ENCODE data around the gene NEK4. TPM values are rescaled to one million over a fixed set of nuclear protein-coding genes. Genes with fewer than 3 reads are reported as not detected.

The NEK4 gene
- polyA plus RNA-seq, 3 donors: 24.2 to 28.7 (median 27.3) TPM

DNA sequence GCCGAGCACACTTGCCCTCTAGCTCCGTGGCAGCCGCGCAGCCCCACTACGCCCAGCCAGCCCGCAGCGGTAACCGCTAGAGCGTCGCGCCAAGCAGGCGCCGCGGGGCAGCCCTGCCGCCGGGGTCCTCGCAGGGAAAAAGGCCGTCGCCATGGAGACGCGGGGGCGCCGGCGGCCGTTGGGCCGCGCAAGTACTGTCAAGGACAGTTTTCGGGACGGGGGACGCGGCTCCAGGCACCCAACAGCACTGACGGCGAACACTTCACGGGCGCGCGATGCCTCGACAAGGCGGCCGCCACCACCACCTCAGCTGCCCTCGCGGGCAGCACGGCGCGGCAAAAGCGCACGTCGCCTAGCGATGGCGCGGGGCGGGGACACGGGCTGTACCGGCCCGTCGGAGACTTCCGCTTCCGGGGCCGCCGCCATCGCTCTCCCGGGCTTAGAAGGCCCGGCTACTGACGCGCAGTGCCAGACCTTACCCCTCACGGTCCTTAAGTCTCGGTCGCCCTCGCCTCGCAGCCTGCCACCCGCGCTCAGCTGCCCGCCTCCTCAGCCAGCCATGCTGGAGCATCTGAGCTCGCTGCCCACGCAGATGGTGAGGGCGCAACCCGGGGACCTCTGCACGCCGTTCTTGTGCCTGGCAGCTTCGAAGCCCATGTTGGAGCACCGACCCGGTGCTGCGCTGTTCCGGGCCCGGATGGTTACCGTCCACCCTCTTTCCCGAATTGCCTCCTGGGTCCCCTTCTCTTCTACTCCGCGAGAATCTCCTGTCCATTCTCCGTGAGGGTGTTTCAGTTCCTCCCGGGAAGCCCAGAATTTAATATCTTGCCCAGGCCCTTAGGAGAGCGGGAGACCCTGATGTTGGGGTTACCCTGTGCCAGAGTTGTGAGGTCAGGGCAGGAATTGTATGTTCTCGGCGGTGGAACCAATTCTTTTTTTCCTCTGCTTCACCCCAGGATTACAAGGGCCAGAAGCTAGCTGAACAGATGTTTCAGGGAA, 64.8 kb downstream of the NEK4 start, which contains the start of the genes GLT8D1 and SPCS1:
GLT8D1 (minus strand) TSS at position 104 of the 999 bp plus-strand sequence. CDS start 5,331 bp downstream, outside the sequence.
SPCS1 (plus strand) TSS at position 419 of the 999 bp plus-strand sequence; CDS start at position 560, 141 bp downstream.
- DNase-seq (ENCODE audit: low read depth in 3 of 3, low spot score in 2 of 3): peak; percentile 80 to 81 (median 81)

DNA sequence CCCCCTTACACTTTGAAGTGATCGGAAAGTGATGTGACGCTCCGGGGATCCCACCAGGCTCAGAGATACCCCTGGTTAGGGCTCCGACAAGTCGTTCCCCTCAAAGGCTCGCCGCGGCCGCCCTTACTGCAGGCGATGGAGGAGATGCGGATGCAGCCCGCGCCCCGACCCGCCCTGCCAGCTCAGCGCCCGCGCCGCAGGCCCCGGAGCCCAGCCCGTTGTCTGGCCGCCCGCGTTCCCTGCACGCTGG, 65.4 kb downstream of the NEK4 start:
- no peak for DNase-seq (ENCODE audit: low read depth in 3 of 3, low spot score in 2 of 3)

DNA sequence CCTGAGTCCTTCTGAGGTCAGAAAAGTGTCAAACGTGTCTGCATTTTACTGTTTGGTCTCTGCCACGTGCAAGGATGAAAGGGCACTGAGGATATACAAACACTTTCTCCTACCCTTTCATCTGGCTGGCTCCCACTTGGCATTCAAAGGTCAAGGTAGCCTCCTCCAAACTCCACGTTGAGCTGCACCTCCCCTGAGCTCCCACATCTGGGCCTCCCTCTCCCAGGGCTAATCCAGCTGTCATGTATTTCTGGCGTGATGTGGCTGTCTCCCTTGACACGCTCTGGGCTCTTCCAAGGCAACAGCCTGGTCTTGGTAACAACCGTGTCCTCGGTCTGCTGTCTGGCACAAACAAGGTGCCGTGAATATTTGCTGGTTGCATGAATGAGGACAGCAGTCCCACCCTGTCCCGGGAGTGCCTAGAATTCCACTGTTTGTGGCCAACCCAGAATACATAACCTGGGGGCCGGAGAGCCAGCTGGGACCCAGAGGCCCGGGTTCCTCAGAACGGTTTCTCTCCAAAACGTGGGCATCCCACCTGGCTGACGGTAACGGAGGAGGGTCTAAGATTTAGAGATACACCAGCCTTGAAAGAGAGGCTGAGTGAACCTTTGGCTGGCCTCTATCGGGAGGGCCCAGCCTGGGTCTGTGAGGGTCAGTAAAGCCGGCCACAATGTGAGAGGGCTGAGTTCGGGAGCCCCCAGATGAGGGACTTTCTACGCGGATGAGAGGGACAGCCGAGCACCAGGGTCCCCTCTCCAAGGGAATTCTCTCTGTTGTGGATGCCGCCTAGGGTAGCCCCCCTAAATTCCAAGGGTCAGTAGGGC, 65.9 kb downstream of the NEK4 start:
- no peak for DNase-seq (ENCODE audit: low read depth in 3 of 3, low spot score in 2 of 3)

DNA sequence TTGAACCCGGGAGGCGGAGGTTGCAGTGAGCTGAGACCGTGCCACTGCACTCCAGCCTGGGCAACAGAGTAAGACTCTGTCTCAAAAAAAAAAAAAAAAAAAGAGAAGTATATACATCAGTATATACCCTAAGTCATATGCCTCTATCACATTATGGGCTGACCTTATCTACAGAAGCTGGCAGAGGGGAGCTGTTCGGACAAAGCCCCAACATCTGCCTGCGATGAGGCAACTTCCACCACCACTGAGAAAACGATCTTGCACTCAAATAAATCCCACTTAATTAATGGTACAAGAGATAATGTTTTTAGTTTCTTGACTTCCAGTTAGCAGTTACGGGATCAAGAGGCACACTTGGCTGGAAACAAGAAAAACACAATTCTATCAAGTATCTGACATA, 67.4 kb downstream of the NEK4 start:
- no peak for DNase-seq (ENCODE audit: low read depth in 3 of 3, low spot score in 2 of 3)

DNA sequence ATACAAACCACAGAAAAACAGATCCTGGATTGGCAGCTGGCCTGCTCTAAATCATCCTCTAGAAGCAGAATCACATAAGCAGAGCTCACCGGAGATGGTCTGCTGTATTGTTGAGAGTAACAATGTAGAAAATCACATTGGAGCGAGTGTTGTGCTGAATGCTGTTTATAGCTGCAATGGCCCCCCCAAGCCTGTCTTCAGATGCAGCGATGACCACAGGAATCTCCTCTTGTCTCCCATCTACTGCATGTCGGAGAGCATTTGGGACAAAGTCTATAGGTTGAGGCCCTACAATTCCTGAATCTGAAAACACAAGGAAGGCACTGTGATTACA, 73.1 kb downstream of the NEK4 start:
- DNase-seq (ENCODE audit: low read depth in 3 of 3, low spot score in 2 of 3): no peak

DNA sequence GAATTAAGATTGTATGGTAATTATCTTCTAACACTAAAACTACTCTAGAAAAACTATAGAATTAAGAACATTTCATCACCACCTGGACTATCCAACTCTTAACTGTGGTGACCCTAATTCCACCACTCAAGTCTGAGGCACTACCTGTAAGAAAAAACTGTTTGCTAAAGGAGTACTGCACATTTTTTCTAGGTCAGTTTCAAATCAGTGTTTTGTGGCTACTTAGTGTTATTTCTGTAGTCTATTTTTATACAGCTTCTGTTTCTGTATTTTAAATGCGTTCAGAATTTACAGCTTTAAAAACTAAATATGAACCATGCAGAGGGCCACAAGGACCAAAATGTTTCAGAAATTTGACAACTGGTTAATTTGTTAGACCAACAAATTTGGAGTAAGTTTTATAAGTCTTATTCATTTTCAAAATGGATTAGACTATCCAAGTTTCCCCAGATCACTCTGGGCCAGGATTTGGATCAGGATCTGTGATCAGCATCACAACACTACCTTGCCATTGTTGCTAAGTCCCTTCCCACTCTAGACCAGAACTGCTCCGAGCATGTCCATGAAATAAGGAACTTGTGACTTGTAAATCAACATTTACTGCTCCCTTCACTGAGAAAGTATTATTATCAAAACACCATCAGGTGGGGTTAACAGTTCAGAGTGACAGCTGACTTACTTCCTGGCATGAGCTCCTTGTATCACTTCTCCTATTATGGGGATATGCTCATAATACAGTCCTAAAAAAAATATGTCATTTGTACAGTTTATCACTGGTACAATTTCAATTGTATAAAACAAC, 73.7 kb downstream of the NEK4 start:
- no peak for DNase-seq (ENCODE audit: low read depth in 3 of 3, low spot score in 2 of 3)

DNA sequence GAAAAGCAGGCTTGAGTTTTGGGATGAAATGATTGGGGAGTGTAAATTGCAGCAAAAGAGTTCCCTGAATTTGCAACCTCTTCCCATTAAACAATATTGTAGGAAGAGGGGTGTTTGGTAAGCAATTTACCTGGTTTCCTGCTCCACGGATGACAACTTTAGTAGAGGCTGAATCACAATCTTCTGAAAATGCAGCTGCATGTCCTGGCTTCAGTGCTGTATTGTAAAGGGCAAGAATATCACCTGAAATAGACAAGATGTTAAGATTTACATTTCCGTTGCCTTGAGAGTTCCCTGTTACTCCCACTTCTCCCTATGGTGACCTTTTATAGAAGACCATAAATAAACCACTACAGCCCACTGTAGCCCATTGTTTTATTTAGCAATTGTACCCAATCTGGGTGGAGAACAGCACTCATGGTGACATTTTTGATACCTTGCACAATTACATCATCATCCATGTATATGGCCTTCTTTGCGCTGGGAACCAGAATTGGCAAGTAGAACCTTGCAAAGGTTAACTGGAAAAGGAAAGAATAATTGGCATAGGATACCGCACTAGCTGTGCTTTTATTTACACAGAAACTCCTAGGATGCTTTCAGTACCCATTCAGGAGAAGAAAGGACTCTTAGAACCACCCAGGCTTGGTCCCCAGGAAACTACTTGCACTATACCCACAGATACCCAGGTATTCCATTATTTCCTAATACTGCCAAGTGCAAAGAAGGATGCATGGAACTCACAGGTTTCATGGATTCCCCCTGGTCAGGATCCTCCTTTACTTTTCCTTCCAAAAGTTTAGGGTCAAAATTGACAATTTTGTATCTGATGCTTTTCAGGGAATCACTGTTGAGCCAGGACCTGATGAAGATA, 74.7 kb downstream of the NEK4 start:
- DNase-seq (ENCODE audit: low read depth in 3 of 3, low spot score in 2 of 3): no peak

DNA sequence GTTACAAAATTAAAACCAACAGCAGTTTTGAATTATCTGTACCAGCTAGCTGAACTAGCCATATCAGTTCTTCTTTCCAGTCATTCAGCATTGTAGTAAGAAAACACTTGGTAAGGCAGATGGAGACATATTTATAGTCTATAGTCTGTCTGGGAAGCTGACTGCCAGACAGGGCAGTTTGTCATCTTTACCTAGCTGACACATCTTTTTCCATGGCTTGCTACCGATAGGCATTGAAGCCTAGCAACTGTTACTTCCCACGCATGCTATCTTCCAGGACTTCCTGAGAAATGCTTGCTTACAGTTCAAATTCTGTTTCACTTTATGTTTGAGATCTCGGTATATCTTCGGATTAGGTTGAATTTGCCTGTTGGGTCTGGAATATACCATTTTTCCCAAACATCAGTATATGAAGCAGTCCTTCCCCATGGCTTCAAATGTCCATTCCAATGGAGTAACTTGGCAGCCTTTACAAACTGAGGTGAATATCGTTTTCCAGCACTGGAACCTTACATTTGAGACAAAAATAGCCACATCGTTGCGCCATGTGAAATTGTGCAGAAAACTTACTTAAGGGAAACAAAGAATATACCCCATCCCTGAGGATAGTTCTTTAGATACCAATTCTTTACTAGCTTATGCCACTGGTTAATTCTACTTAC, 76.1 kb downstream of the NEK4 start:
- DNase-seq (ENCODE audit: low read depth in 3 of 3, low spot score in 2 of 3): no peak

DNA sequence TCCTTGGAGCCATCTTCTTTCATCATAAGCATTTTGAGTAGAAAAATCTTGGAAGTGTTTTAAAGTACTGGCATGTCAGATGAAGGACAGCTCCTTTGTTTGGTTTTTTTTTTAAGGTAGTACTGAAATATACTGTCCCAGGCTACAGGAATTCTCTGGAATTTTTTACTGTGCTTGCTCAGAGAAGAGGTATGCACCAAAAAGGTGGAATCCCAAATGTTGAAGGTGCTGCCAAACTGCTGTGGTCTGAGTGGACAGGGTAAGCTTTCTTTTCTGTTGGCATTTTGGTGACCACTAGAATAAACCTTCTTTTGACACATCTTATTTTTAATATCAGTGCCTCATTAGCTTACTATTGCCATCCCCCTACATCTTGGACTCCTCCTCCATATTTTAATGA, 77.7 kb downstream of the NEK4 start:
- DNase-seq (ENCODE audit: low read depth in 3 of 3, low spot score in 2 of 3): no peak

DNA sequence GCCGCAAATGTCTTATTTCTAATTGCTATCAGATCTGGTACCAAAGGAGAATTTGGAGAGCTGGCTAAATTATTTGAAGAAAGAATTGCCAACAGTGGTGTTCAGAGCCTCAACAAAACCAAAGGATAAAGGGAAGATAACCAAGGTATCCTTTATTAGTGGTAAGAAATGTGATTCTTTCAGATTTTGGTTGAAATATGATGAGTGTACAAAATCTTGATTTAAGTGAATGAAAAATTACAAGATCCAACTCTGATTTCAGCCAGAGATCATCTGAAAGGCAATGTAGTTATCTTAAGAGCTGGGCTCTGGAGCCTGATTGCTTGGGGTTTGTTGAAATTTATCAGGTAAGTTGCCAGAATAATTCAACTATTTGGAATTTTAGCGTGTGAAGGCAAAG, 80.2 kb downstream of the NEK4 start:
- no peak for DNase-seq (ENCODE audit: low read depth in 3 of 3, low spot score in 2 of 3)

DNA sequence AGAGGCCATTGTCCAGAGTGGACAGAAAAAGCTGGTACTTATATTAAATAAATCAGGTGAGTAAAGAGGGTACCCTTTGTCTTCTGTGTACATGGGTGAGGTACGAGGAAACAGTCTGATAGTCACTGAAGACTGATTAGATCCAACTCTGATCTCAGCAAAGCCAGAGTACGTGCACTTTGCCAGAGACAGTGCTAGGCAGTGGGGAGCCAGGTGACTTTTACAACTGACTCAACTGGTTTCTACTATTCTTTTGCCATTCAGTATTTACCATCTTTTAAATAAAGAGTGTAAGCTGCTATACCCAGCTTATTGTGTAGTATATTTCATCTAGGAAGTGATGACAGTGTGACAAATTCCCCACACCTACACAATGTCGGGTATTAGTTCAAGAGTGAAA, 81.6 kb downstream of the NEK4 start:
- no peak for DNase-seq (ENCODE audit: low read depth in 3 of 3, low spot score in 2 of 3)

DNA sequence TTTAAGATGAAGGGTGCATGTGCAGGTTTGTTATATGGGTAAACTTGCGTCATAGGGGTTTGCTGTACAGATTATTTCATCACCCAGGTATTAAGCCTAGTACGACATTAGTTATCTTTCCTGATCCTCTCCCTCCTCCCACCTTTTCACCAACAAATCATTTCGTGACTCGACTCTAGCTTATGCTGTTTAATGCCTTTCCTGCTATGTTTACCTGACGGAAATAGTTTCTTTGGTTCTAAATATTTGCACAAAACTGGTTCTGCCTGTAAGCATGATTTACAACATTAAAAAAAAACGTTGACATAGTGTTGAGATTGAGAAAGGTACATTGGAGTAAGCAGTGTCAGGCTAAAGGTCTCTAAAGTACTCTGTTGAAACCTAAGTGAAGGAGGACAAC, 82.5 kb downstream of the NEK4 start:
- DNase-seq (ENCODE audit: low read depth in 3 of 3, low spot score in 2 of 3): no peak

DNA sequence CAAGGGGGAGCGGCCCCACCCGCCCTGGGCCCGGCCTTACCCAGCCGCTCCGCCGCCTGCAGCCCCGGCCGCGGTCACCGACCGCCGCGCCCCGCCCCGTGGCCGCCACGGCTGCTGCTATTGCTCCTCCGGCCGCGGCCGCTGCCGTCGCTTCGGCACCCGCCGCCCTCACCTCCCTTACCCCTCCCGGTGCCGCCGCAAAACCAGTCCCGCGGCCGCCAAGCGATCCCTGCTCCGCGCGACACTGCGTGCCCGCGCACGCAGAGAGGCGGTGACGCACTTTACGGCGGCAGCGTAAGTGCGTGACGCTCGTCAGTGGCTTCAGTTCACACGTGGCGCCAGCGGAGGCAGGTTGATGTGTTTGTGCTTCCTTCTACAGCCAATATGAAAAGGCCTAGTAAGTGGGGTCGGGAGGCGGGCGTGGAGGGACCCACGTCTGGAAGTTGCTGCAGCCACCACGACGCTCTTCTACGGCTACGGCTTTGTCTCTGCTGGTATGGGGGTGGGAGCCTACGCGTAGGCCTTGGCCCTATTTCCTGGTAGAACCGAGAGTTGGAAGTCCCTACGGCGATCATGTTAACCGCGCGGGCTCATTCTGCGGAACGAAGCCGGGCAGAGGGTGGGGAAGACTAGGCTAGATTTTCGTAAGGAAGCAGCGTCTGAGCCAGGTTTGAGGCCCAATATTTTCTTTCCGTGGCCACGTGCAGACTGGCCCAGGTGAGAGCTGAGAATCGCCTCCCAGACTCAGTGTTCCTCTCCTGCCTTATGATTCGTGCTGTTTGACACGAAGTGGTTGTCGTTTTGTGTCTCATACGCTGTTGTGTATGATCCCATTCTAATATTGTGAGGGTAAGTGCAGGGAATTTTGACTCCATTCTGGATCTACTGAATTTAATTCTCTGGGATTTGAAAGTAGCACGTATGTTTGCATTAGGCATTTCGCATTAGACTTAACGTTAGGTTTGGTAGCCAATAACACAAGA, 84.7 kb downstream of the NEK4 start, which contains the start of the genes GNL3 and PBRM1:
GNL3 (plus strand) TSS at position 324 of the 983 bp plus-strand sequence; CDS start at position 385, 61 bp downstream.
PBRM1 (minus strand) TSS at position 205 of the 983 bp plus-strand sequence.
- DNase-seq (ENCODE audit: low read depth in 3 of 3, low spot score in 2 of 3): peak; percentile 81 to 93 (median 88)

DNA sequence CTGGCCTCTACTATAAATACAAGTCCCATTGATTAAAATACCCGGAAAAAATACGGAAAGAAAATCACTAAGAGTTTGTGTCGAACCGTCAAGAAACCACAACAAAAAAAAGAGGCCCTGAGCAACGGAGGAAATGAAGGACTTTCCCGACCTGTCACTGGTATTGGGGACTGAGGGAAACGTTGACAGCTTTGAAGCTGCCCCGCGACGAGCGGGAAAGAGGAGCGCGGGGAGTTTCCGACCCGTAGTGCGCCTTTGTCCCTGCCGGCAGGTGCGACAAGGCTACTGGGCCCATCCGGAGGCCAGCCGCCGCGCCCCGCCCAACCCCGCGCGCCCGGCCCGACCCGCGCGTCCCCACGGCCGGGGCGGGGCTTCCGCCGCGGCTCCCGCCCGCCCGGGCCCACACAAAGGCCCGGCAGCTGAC, 85.4 kb downstream of the NEK4 start:
- no peak for DNase-seq (ENCODE audit: low read depth in 3 of 3, low spot score in 2 of 3)

DNA sequence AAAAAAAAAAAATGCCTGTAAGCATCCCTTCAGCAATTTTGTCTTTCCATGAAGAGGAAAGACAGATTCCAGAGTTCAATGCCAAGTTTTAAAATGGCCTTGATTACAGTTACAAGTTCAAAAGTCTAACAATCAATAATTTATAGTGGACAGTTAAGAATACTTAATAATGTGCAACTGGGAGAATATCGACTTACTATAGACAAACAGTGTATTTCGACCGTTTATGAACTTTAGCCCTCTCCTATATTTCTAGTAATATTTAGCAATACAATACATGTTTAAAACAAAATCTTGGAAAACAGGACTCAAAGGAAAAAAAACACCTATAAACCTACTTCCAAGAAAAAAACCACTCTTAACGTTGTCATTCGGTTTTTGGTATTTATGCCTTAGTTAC, 86.6 kb downstream of the NEK4 start:
- DNase-seq (ENCODE audit: low read depth in 3 of 3, low spot score in 2 of 3): no peak

DNA sequence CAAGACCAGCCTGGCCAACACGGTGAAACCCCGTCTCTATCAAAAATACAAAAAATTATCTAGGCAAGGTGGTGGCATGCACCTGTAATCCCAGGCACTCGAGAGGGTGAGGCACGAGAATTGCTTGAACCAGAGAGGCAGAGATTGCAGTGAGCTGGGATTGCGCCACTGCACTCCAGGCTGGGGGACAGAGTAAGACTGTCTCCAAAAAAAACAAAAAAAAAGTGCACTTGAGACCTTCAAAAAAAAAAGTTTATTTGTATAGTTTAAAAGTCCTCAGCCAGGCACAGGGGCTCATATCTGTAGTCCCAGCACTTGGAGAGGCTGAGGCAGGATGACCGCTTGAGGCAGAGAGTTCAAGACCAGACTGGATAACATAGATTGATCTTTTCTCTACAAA, 87.1 kb downstream of the NEK4 start:
- no peak for DNase-seq (ENCODE audit: low read depth in 3 of 3, low spot score in 2 of 3)

DNA sequence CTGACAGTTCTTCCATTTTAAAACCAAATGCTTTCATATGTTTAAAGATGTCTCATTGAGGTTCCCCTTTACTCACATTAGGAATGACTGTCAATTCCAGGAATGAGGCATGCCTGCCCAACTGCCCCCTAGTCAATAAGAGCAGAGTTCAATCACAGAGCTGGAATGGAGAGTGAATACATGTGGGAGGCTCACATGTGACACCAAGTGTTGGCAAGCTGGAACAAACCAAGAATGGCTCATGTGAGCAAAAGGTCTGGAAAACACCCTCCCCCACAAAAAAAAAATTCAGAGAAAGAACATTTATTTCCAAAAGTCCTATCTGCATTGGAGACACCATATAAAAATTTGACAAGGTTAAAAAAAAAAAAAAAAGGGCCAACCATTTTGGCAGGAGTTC, 88.7 kb downstream of the NEK4 start:
- DNase-seq (ENCODE audit: low read depth in 3 of 3, low spot score in 2 of 3): no peak

DNA sequence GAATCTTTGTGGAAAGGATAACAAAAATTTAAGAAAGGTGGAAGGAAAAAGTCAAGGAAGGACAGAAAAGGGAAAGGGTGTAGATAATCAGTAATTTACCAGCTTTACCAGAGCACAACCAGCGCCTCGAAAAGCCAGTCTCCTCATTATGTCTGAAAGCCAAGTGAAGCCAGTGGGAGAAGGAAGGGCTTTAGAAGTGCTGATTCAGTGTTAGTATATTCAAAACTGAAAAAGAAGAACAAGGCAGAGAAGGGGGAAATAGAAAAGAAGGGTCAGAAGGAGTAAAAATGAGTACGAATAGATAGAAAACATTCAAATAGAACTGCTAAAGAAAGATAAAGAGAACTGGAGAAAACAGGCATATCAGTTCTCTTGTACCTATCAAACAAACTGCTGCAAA, 89.1 kb downstream of the NEK4 start:
- no peak for DNase-seq (ENCODE audit: low read depth in 3 of 3, low spot score in 2 of 3)

Measured in right renal cortex interstitium (tissue), 3 donors.